ENCODE measurements around the gene SSBP3.

SSBP3 gene

GRCh38 chr1:54282101-54282847 lies 123.9 kb downstream of the SSBP3 start:
- DNase-seq, result no peak

- DNase-seq, result no peak
Observed at GRCh38 chr1:54280651-54281050, 125.5 kb downstream of the SSBP3 start.

GRCh38 chr1:54279457-54279856 lies 126.7 kb downstream of the SSBP3 start:
- DNase-seq, result no peak

GRCh38 chr1:54278941-54279422 lies 127.2 kb downstream of the SSBP3 start:
- no peak for DNase-seq

- DNase-seq, result no peak
Observed at GRCh38 chr1:54277451-54278341, 128.5 kb downstream of the SSBP3 start.

GRCh38 chr1:54276617-54277450 lies 129.4 kb downstream of the SSBP3 start:
- no peak for DNase-seq

- no peak for DNase-seq
Observed at GRCh38 chr1:54275349-54275748, 130.8 kb downstream of the SSBP3 start.

- DNase-seq, result no peak
Observed at GRCh38 chr1:54274881-54275280, 131.3 kb downstream of the SSBP3 start.

- DNase-seq, result no peak
Observed at GRCh38 chr1:54274448-54274847, 131.7 kb downstream of the SSBP3 start.

GRCh38 chr1:54273795-54274163 lies 132.4 kb downstream of the SSBP3 start:
- no peak for DNase-seq

GRCh38 chr1:54273092-54273794 lies 133.0 kb downstream of the SSBP3 start:
- DNase-seq, result no peak

GRCh38 chr1:54272772-54273091 lies 133.5 kb downstream of the SSBP3 start:
- DNase-seq, result no peak

- no peak for DNase-seq
Observed at GRCh38 chr1:54272134-54272533, 134.1 kb downstream of the SSBP3 start.

GRCh38 chr1:54271341-54271740 lies 134.9 kb downstream of the SSBP3 start:
- DNase-seq, result no peak

- no peak for DNase-seq
Observed at GRCh38 chr1:54270543-54270942, 135.7 kb downstream of the SSBP3 start.

- DNase-seq, result no peak
Observed at GRCh38 chr1:54268762-54269297, 137.4 kb downstream of the SSBP3 start.

GRCh38 chr1:54267815-54268761 lies 138.1 kb downstream of the SSBP3 start:
- DNase-seq, result no peak

GRCh38 chr1:54266908-54267307 lies 139.3 kb downstream of the SSBP3 start:
- DNase-seq, result no peak

- DNase-seq, result no peak
Observed at GRCh38 chr1:54266195-54266594, 140.0 kb downstream of the SSBP3 start.

GRCh38 chr1:54265659-54266058 lies 140.5 kb downstream of the SSBP3 start:
- DNase-seq, result no peak

- DNase-seq, result no peak
Observed at GRCh38 chr1:54265126-54265525, 141.1 kb downstream of the SSBP3 start.
